ENCODE measurements around the gene ALLC. TPM values are rescaled to one million over a fixed set of nuclear protein-coding genes. Genes with fewer than 3 reads are reported as not detected.

The ALLC gene
- total RNA-seq, 2 donors from 2014 or later = not detected

- H3K27ac Mint-ChIP-seq = no peak overlapping the region
- Histone ChIP-seq H3K4me3 (ENCODE audit: low read length) (no peak overlapping the region), H3K36me3 (ENCODE audit: control insufficient read depth, insufficient read depth, low read length) (no peaks in the 10 kb centered on the region), H3K9me3 (ENCODE audit: control insufficient read depth, low read length) (no peaks in the 10 kb centered on the region), H3K27ac (ENCODE audit: low read depth, low read length) (no peak overlapping the region), H3K9ac (ENCODE audit: extremely low read depth, low read length, poor library complexity, severe bottlenecking) (no peak overlapping the region), H3K4me1 (ENCODE audit: control insufficient read depth, insufficient read depth, low read length) (no peaks in the 10 kb centered on the region), H3K27me3 (ENCODE audit: control insufficient read depth, insufficient read depth, low read length, poor library complexity, severe bottlenecking) (no peaks in the 10 kb centered on the region)
- no peaks in the 10 kb centered on the region for H3K9me3 Mint-ChIP-seq
- no peak for DNase-seq
- H3K36me3 Mint-ChIP-seq (ENCODE audit: low read depth) = no peaks in the 10 kb centered on the region
- 86 to 100% methylated on average over 6 to 9 of the region's 9 CpGs for WGBS, 2 experiments (ENCODE audit: insufficient coverage in 1 of 2, insufficient read length in 1 of 2)
- no peaks in the 10 kb centered on the region for H3K4me1 Mint-ChIP-seq
- no peak for TF ChIP-seq CTCF (conservative IDR thresholded peaks at IDR 0.05)
- peaks cover 4% of the 10 kb centered on the region for H3K27me3 Mint-ChIP-seq (ENCODE audit: insufficient read depth)
- H3K4me3 Mint-ChIP-seq = no peak overlapping the region
Measured at GRCh38 chr2:3677436-3677835, 19.4 kb downstream of the ALLC start.

- no peak overlapping the region for H3K9ac ChIP-seq (ENCODE audit: extremely low read depth, low read length, poor library complexity, severe bottlenecking)
- TF ChIP-seq CTCF (conservative IDR thresholded peaks at IDR 0.05) = no peak
- no peaks in the 10 kb centered on the region for H3K27me3 ChIP-seq (ENCODE audit: control insufficient read depth, insufficient read depth, low read length, poor library complexity, severe bottlenecking)
- peaks cover 2% of the 10 kb centered on the region for H3K27me3 Mint-ChIP-seq (ENCODE audit: insufficient read depth)
- no peaks in the 10 kb centered on the region for H3K4me1 ChIP-seq (ENCODE audit: control insufficient read depth, insufficient read depth, low read length)
- no peak overlapping the region for H3K27ac Mint-ChIP-seq
- H3K9me3 Mint-ChIP-seq = no peaks in the 10 kb centered on the region
- 87 to 96% methylated on average over 9 of the region's 9 CpGs for WGBS, 2 experiments (ENCODE audit: insufficient coverage in 1 of 2, insufficient read length in 1 of 2)
- no peak overlapping the region for H3K27ac ChIP-seq (ENCODE audit: low read depth, low read length)
- no peaks in the 10 kb centered on the region for H3K36me3 Mint-ChIP-seq (ENCODE audit: low read depth)
- H3K9me3 ChIP-seq (ENCODE audit: control insufficient read depth, low read length) = no peaks in the 10 kb centered on the region
- DNase-seq = no peak
- H3K36me3 ChIP-seq (ENCODE audit: control insufficient read depth, insufficient read depth, low read length) = no peaks in the 10 kb centered on the region
- no peak overlapping the region for H3K4me3 Mint-ChIP-seq
- H3K4me1 Mint-ChIP-seq = no peaks in the 10 kb centered on the region
- H3K4me3 ChIP-seq (ENCODE audit: low read length) = no peak overlapping the region
Measured at GRCh38 chr2:3678212-3678611, 20.2 kb downstream of the ALLC start.

- H3K27ac ChIP-seq (ENCODE audit: low read depth, low read length) = no peak overlapping the region
- H3K9me3 Mint-ChIP-seq = no peaks in the 10 kb centered on the region
Measured at GRCh38 chr2:3679180-3679579, 21.2 kb downstream of the ALLC start.

More at GRCh38 chr2:3679180-3679579, 21.2 kb downstream of the ALLC start:
- Histone ChIP-seq H3K4me1 (ENCODE audit: control insufficient read depth, insufficient read depth, low read length) (no peaks in the 10 kb centered on the region), H3K4me3 (ENCODE audit: low read length) (no peak overlapping the region), H3K27me3 (ENCODE audit: control insufficient read depth, insufficient read depth, low read length, poor library complexity, severe bottlenecking) (no peaks in the 10 kb centered on the region), H3K9me3 (ENCODE audit: control insufficient read depth, low read length) (no peaks in the 10 kb centered on the region), H3K36me3 (ENCODE audit: control insufficient read depth, insufficient read depth, low read length) (no peaks in the 10 kb centered on the region), H3K9ac (ENCODE audit: extremely low read depth, low read length, poor library complexity, severe bottlenecking) (no peak overlapping the region)
- no peak for TF ChIP-seq CTCF (conservative IDR thresholded peaks at IDR 0.05)
- DNase-seq = no peak
- Mint-ChIP-seq H3K27ac (no peak overlapping the region), H3K4me1 (no peaks in the 10 kb centered on the region), H3K27me3 (ENCODE audit: insufficient read depth) (peaks cover 2% of the 10 kb centered on the region), H3K36me3 (ENCODE audit: low read depth) (no peaks in the 10 kb centered on the region), H3K4me3 (no peak overlapping the region)
- WGBS, 2 experiments (ENCODE audit: insufficient coverage in 1 of 2, insufficient read length in 1 of 2) = 95 to 96% methylated on average over 2 of the region's 2 CpGs

Measured in endodermal cell (in vitro differentiated cells).